ENCODE measurements around the gene DCLK3.

- TF ChIP-seq RFX5 (IDR thresholded peaks at IDR 0.05; ENCODE audit: low read depth, low read length), result no peak
- no peak for TF ChIP-seq BHLHE40 (IDR thresholded peaks at IDR 0.05; ENCODE audit: low read depth, low read length)
- no peak for TF ChIP-seq POLR2A (IDR thresholded peaks at IDR 0.05; ENCODE audit: low read depth, low read length)
- TF ChIP-seq CTCF (conservative IDR thresholded peaks at IDR 0.05; ENCODE audit: low read depth, low read length), result no peak
- no peak for TF ChIP-seq MXI1 (IDR thresholded peaks at IDR 0.05; ENCODE audit: borderline replicate concordance, low read depth, low read length)
- no peak for TF ChIP-seq NFE2L2 (IDR thresholded peaks at IDR 0.05; ENCODE audit: low read depth, low read length)
- no peak for TF ChIP-seq CEBPB (IDR thresholded peaks at IDR 0.05; ENCODE audit: low read depth, low read length)
- no peak for TF ChIP-seq RAD21 (IDR thresholded peaks at IDR 0.05; ENCODE audit: low read length)
- TF ChIP-seq MAZ (IDR thresholded peaks at IDR 0.05; ENCODE audit: borderline replicate concordance, low read depth, low read length), result no peak
- no peak for TF ChIP-seq USF2 (IDR thresholded peaks at IDR 0.05; ENCODE audit: low read depth, low read length)
- no peak for TF ChIP-seq MAFK (IDR thresholded peaks at IDR 0.05; ENCODE audit: low read depth, low read length)
- no peak for TF ChIP-seq FOS (IDR thresholded peaks at IDR 0.05; ENCODE audit: low read depth, low read length)
- no peak for TF ChIP-seq ELK1 (IDR thresholded peaks at IDR 0.05; ENCODE audit: borderline replicate concordance, low read depth, low read length)
- no peak for TF ChIP-seq CHD1 (IDR thresholded peaks at IDR 0.05; ENCODE audit: low read depth, low read length)
These were observed 31.3 kb upstream of the DCLK3 start for GRCh38 chr3:36795622-36796021.
